ENCODE results near the gene CD99L2.

CD99L2 gene

GRCh38 chrX:150898343-150899190, at the start of gene CD99L2:
Gene CD99L2, minus strand, starts transcription at chrX:150898668. Its CDS starts 80 bp downstream, at chrX:150898588.
- DNase-seq, result peak; percentile 94

- no peak for DNase-seq
Measured at GRCh38 chrX:150944233-150944632, 45.8 kb upstream of the CD99L2 start.

GRCh38 chrX:150942942-150943594, 44.6 kb upstream of the CD99L2 start:
- DNase-seq, result no peak

- no peak for DNase-seq
Measured at GRCh38 chrX:150941580-150941979, 43.1 kb upstream of the CD99L2 start.

GRCh38 chrX:150940844-150941495, 42.5 kb upstream of the CD99L2 start:
- no peak for DNase-seq

GRCh38 chrX:150936556-150936955, 38.1 kb upstream of the CD99L2 start:
- no peak for DNase-seq

- DNase-seq, result no peak
Measured at GRCh38 chrX:150935467-150935866, 37.0 kb upstream of the CD99L2 start.

- DNase-seq, result no peak
Measured at GRCh38 chrX:150934453-150934852, 36.0 kb upstream of the CD99L2 start.

- no peak for DNase-seq
Measured at GRCh38 chrX:150933945-150934350, 35.5 kb upstream of the CD99L2 start.

GRCh38 chrX:150929058-150929457, 30.6 kb upstream of the CD99L2 start:
- no peak for DNase-seq

GRCh38 chrX:150926791-150927190, 28.3 kb upstream of the CD99L2 start:
- no peak for DNase-seq

GRCh38 chrX:150926304-150926703, 27.8 kb upstream of the CD99L2 start:
- no peak for DNase-seq

GRCh38 chrX:150919401-150919800, 20.9 kb upstream of the CD99L2 start:
- no peak for DNase-seq

- DNase-seq, result no peak
Measured at GRCh38 chrX:150913511-150913910, 15.0 kb upstream of the CD99L2 start.

- DNase-seq, result no peak
Measured at GRCh38 chrX:150907474-150907873, 9.0 kb upstream of the CD99L2 start.

- no peak for DNase-seq
Measured at GRCh38 chrX:150906694-150907093, 8.2 kb upstream of the CD99L2 start.

- no peak for DNase-seq
Measured at GRCh38 chrX:150905293-150905692, 6.8 kb upstream of the CD99L2 start.

- no peak for DNase-seq
Measured at GRCh38 chrX:150903110-150903508, 4.6 kb upstream of the CD99L2 start.

- no peak for DNase-seq
Measured at GRCh38 chrX:150902434-150903109, 4.1 kb upstream of the CD99L2 start.

GRCh38 chrX:150899191-150899757, 806 bp upstream of the CD99L2 start:
- DNase-seq, result peak; percentile 50

GRCh38 chrX:150897421-150898320, 797 bp downstream of the CD99L2 start:
- DNase-seq, result no peak

- no peak for DNase-seq
Measured at GRCh38 chrX:150896632-150897031, 1.8 kb downstream of the CD99L2 start.
